HG03139 (cell line): Measurements from ENCODE around the gene SHISA5.

Experiments used
- ATAC-seq: cut with Tn5 transposase; IDR thresholded peaks from one replicate; pipeline ENCODE4 v1.9.1; 2021; ENCODE audit not compliant: unreplicated experiment

The SHISA5 gene

DNA sequence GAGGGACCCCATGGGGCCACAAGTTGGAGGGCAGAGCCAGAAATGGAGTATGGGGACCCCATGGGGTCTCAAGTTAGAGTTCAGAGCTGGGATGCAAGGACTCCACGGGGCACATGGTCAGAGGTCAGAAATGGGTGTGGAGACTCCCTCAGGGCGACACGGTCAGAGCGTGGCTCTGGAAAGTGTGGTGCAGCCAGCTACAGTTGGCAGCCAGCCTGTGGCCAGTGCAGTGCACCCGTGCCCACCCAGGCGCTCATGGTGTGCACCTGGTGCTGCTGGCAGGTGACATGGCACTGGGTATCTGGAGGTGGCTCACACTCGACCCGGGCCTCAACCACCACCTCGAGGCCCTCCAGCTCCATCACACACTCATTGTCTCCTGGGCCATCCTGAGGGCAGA lies 85.3 kb downstream of the SHISA5 start:
- no peak for ATAC-seq

DNA sequence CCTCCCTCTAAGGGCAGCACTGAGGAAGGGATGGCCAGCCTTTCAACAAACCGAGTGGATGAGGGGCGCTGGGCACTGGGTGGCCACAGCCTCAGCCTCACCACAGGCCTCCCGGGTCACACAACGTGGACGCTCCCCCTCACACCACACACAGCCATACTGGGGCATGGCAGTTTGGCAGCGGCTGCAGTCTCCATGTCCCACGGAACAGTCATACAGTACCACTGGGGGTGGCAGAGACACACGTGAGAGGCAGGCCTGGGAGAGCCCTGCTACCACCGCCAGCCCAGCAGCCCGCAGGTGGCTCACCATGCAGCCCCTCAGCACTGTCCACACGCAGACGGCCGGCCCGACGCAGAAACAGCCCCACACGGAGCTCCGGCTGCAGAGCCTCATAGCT lies 85.8 kb downstream of the SHISA5 start:
- ATAC-seq: no peak
